Gastrocnemius medialis (tissue), 4 donors: ENCODE measurements around the gene CES2. TPM values are rescaled to one million over a fixed set of nuclear protein-coding genes. Genes with fewer than 3 reads are reported as not detected.

Source experiments
- ATAC-seq, 2 donors: fragments of 150-250 bp; one replicate each; pipeline ENCODE4 v1.9.1; 2016
- DNase-seq, 2 donors: peaks; one replicate each; pipeline ENCODE4 v3.0.0-alpha.2; 2019
- H3K27ac ChIP-seq, 4 donors: fragments of 200-600 bp; sonication (generic); 1 replicate in 1 of 4; 2 replicates in 3 of 4; pipeline ENCODE4 v1.5.1; 2016 to 2018; ENCODE audit warnings: mild to moderate bottlenecking in 2 of 4, moderate library complexity in 1 of 4
- H3K27me3 ChIP-seq, 3 donors: fragments of 200-600 bp; sonication (generic) in 2 of 3; 1 replicate in 1 of 3; 2 replicates in 2 of 3; pipeline versions ENCODE4 v1.5.1 to v1.6.0; 2016 to 2019; ENCODE audit warnings: mild to moderate bottlenecking in 1 of 3, moderate library complexity in 1 of 3
- H3K36me3 ChIP-seq, 2 donors: fragments of 200-600 bp; sonication (generic) in 1 of 2; one replicate each; pipeline ENCODE4 v1.5.1; 2017 to 2018
- H3K4me1 ChIP-seq, 2 donors: fragments of 200-600 bp; sonication (generic) in 1 of 2; one replicate each; pipeline ENCODE4 v1.5.1; 2016 to 2017; ENCODE audit warnings: mild to moderate bottlenecking in 2 of 2
- H3K4me3 ChIP-seq, 4 donors: fragments of 200-600 bp; sonication (generic) in 3 of 4; 1 replicate in 1 of 4; 2 replicates in 3 of 4; pipeline ENCODE4 v1.5.1; 2016 to 2019; ENCODE audit warnings: mild to moderate bottlenecking in 2 of 4
- H3K9me3 ChIP-seq, 3 donors: fragments of 200-600 bp; sonication (generic) in 2 of 3; 1 replicate in 1 of 3; 2 replicates in 2 of 3; pipeline ENCODE4 v1.5.1; 2016 to 2019
- CTCF ChIP-seq, 5 experiments: fragments of 450-650 bp in 3 of 5; fragments of 200-600 bp in 2 of 5; sonication (generic) in 2 of 5; IDR thresholded peaks in 4 of 5; conservative IDR thresholded peaks in 1 of 5; 1 replicate in 4 of 5; 2 replicates in 1 of 5; pipeline ENCODE4 v1.5.1; 2016 to 2019; ENCODE audit warnings: antibody characterized with exemption in 5 of 5, mild to moderate bottlenecking in 3 of 5, moderate library complexity in 3 of 5
- POLR2A ChIP-seq, 2 donors: fragments of 450-650 bp; IDR thresholded peaks; one replicate each; pipeline ENCODE4 v1.6.1; 2017; ENCODE audit warnings: antibody characterized with exemption in 2 of 2, mild to moderate bottlenecking in 2 of 2, moderate library complexity in 2 of 2
- in situ Hi-C, 4 donors: fragments of 200-750 bp; cut with MboI; loops; one replicate each; pipeline versions ENCODE4 v1.15.0 to v1.8.0; 2017; ENCODE audit warnings: low sequenced_read_pairs in 4 of 4
- intact Hi-C: fragments of 100-400 bp; cut with DNase I; formaldehyde crosslinking; loops from one replicate; pipeline ENCODE4 v1.15.1; 2023; ENCODE audit warnings: low total_unique reads
- total RNA-seq, 4 donors: library from RNA; depleted of rRNA; stranded (reverse); fragments of >200 nt; gene quantifications; one replicate each; pipeline versions ENCODE4 v1.1.0 to v1.2.3, GENCODE V29; 2016

Gene CES2
- total RNA-seq, 4 donors from 2014 or later = 25.6 to 48.2 (median 37.7) TPM

- intact Hi-C loops (loop anchor here (1.0 kb wide), 1 partner anchor 10 kb away; no protein-coding TSS in a partner anchor), in situ Hi-C loops (no loop called here)
- Histone ChIP-seq H3K27ac (peak overlapping the region; percentile 91 to 99 (median 96)), H3K4me3 (no peak overlapping the region), H3K27me3 (no peaks in the 10 kb centered on the region), H3K9me3 (no peaks in the 10 kb centered on the region), H3K36me3 (no peaks in the 10 kb centered on the region), H3K4me1 (peaks cover 33 to 34% of the 10 kb centered on the region in 2 donors)
- TF ChIP-seq CTCF (IDR thresholded peaks at IDR 0.05 in 4 of 5, conservative IDR thresholded peaks at IDR 0.05 in 1 of 5) (no peak), POLR2A (IDR thresholded peaks at IDR 0.05) (no peak)
- DNase-seq (no peak), ATAC-seq (no peak)
These were observed 17.6 kb upstream of the CES2 start for GRCh38 chr16:66917741-66918140.

GRCh38 chr16:66918355-66918754 is 17.0 kb upstream of the CES2 start:
- DNase-seq (no peak), ATAC-seq (no peak)
- intact Hi-C loops (no loop called here), in situ Hi-C loops (no loop called here)
- H3K9me3 ChIP-seq = no peaks in the 10 kb centered on the region
- H3K4me3 ChIP-seq = no peak overlapping the region
- H3K4me1 ChIP-seq = peaks cover 33 to 40% of the 10 kb centered on the region in 2 donors
- no peaks in the 10 kb centered on the region for H3K27me3 ChIP-seq
- H3K36me3 ChIP-seq = peaks cover 0 to 6% of the 10 kb centered on the region in 2 donors
- H3K27ac ChIP-seq = peak overlapping the region; percentile 91 to 99 (median 96)
- TF ChIP-seq POLR2A (IDR thresholded peaks at IDR 0.05) (no peak), CTCF (IDR thresholded peaks at IDR 0.05 in 4 of 5, conservative IDR thresholded peaks at IDR 0.05 in 1 of 5) (no peak)

GRCh38 chr16:66918803-66919568 is 16.3 kb upstream of the CES2 start, which contains the start of gene CDH16:
TSS of gene CDH16 (minus strand) at chr16:66918885. CDS start at chr16:66918065, 820 bp downstream.
- H3K36me3 ChIP-seq = peaks cover 0 to 12% of the 10 kb centered on the region in 2 donors
- no peaks in the 10 kb centered on the region for H3K9me3 ChIP-seq
- in situ Hi-C loops = no loop called here
- no peaks in the 10 kb centered on the region for H3K27me3 ChIP-seq
- no peak within 1 kb of the TSS for H3K4me3 ChIP-seq
- H3K27ac ChIP-seq = peak within 1 kb of the TSS; percentile 91 to 99 (median 96)
- DNase-seq = peak in 1 of 2 donors; percentile 76
- TF ChIP-seq CTCF (IDR thresholded peaks at IDR 0.05 in 4 of 5, conservative IDR thresholded peaks at IDR 0.05 in 1 of 5) (no peak), POLR2A (IDR thresholded peaks at IDR 0.05) (peak; percentile 20 to 37)
- ATAC-seq = peak; percentile 37 to 46
- H3K4me1 ChIP-seq = peaks cover 33 to 47% of the 10 kb centered on the region in 2 donors
- intact Hi-C loops = no loop called here

- intact Hi-C loops (no loop called here), in situ Hi-C loops (no loop called here)
- H3K9me3 ChIP-seq = no peaks in the 10 kb centered on the region
- no peaks in the 10 kb centered on the region for H3K27me3 ChIP-seq
- DNase-seq (no peak), ATAC-seq (peak in 1 of 2 donors; percentile 10)
- no peak overlapping the region for H3K4me3 ChIP-seq
- TF ChIP-seq CTCF (IDR thresholded peaks at IDR 0.05 in 4 of 5, conservative IDR thresholded peaks at IDR 0.05 in 1 of 5) (no peak), POLR2A (IDR thresholded peaks at IDR 0.05) (peak; percentile 12 to 15)
- peaks cover 33 to 54% of the 10 kb centered on the region in 2 donors for H3K4me1 ChIP-seq
- H3K36me3 ChIP-seq = peaks cover 0 to 20% of the 10 kb centered on the region in 2 donors
- peak overlapping the region; percentile 91 to 99 (median 96) for H3K27ac ChIP-seq
These were observed 15.6 kb upstream of the CES2 start for GRCh38 chr16:66919569-66920298.
